ENCODE measurements around the gene NFIA. TPM values are rescaled to one million over a fixed set of nuclear protein-coding genes. Genes with fewer than 3 reads are reported as not detected.
A peak's percentile ranks its signal among the peaks of the same experiment; 100 is the strongest.

The NFIA gene
- total and polyA plus RNA-seq, 9 of the 15 experiments (the other 6 are each of a cell fraction or from before 2014, with no cell fraction given) = 5.3 to 24.9 (median 9.8) TPM

DNA sequence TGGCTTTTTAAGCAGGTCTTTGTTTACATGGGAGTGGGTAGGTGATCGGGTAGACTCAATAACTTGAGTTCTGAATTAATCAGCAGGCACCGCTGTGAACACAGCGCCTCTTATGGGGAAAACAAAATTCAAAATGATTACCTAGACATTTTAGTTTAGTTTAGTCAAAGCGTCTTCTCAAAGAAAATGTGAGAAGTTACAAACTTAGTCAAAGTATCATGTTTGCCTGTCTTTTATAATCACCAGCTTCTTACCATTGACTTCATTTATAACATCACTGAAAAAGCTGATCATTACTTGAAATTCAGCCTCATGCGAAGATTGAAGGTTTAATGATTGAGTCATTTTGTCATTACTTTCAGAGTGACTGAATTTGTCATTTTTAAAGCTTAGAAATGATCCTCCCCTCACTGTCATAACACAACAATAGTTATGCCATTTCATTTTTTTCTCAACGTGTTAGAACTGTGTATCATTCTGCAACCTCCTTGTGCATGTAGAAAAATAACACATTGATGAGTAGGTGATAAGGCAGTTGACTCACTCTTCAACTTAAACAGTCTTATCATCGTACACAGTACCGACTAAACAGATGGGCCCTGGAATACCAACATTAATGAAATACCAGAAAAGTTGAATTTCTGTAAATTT is 188.5 kb downstream of the NFIA start (continued):
- TF ChIP-seq SP1 (CRISPR knock-in tag; IDR thresholded peaks at IDR 0.05) (peak; percentile 30; the same call in 1 of the 2 replicates), THRAP3 (IDR thresholded peaks at IDR 0.05; ENCODE audit: borderline replicate concordance) (no peak), ZNF165 (CRISPR knock-in tag; IDR thresholded peaks at IDR 0.05; ENCODE audit: borderline replicate concordance) (no peak), ZBTB8A (IDR thresholded peaks at IDR 0.05; ENCODE audit: partially characterized antibody) (no peak), RAD51 (IDR thresholded peaks at IDR 0.05; ENCODE audit: borderline replicate concordance, low read depth) (no peak; the same call in 1 of the 2 replicates), CBX3 (IDR thresholded peaks at IDR 0.05; ENCODE audit: borderline replicate concordance in 1 of 2, low read length in 2 of 2) (peak in 1 of 2 experiments; percentile 64; a peak in 2 of 3 replicates), ZBTB49 (CRISPR knock-in tag; IDR thresholded peaks at IDR 0.05; ENCODE audit: borderline replicate concordance) (no peak), GATAD2A (IDR thresholded peaks at IDR 0.05) (no peak), ZNF384 (IDR thresholded peaks at IDR 0.05; ENCODE audit: low read depth, low read length) (peak; percentile 80), ATF1 (CRISPR knock-in tag; IDR thresholded peaks at IDR 0.05) (no peak), ATF1 (tag; IDR thresholded peaks at IDR 0.05) (peak; percentile 48), CC2D1A (IDR thresholded peaks at IDR 0.05) (0 out of 2 replicates have a peak, but pooled peaks have one; percentile 32), ZNF24 (IDR thresholded peaks at IDR 0.05) (0 out of 2 replicates have a peak, but pooled peaks have one; percentile 28), CHD4 (IDR thresholded peaks at IDR 0.05; ENCODE audit: insufficient read depth, insufficient replicate concordance, low read depth, low read length, poor library complexity, severe bottlenecking) (no peak), SETDB1 (IDR thresholded peaks at IDR 0.05; ENCODE audit: low read length) (no peak)
- TF ChIP-seq, protein P1, sequence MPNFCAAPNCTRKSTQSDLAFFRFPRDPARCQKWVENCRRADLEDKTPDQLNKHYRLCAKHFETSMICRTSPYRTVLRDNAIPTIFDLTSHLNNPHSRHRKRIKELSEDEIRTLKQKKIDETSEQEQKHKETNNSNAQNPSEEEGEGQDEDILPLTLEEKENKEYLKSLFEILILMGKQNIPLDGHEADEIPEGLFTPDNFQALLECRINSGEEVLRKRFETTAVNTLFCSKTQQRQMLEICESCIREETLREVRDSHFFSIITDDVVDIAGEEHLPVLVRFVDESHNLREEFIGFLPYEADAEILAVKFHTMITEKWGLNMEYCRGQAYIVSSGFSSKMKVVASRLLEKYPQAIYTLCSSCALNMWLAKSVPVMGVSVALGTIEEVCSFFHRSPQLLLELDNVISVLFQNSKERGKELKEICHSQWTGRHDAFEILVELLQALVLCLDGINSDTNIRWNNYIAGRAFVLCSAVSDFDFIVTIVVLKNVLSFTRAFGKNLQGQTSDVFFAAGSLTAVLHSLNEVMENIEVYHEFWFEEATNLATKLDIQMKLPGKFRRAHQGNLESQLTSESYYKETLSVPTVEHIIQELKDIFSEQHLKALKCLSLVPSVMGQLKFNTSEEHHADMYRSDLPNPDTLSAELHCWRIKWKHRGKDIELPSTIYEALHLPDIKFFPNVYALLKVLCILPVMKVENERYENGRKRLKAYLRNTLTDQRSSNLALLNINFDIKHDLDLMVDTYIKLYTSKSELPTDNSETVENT (CRISPR knock-in tag; IDR thresholded peaks at IDR 0.05) = no peak
- TF ChIP-seq, protein P2, sequence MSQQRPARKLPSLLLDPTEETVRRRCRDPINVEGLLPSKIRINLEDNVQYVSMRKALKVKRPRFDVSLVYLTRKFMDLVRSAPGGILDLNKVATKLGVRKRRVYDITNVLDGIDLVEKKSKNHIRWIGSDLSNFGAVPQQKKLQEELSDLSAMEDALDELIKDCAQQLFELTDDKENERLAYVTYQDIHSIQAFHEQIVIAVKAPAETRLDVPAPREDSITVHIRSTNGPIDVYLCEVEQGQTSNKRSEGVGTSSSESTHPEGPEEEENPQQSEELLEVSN (IDR thresholded peaks at IDR 0.05; ENCODE audit: borderline replicate concordance in 1 of 2, extremely low read depth in 1 of 2, insufficient read depth in 1 of 2, insufficient read length in 1 of 2, low read depth in 1 of 2, low read length in 1 of 2, poor library complexity in 1 of 2, severe bottlenecking in 1 of 2) = no peak
- TF ChIP-seq, protein P3, sequence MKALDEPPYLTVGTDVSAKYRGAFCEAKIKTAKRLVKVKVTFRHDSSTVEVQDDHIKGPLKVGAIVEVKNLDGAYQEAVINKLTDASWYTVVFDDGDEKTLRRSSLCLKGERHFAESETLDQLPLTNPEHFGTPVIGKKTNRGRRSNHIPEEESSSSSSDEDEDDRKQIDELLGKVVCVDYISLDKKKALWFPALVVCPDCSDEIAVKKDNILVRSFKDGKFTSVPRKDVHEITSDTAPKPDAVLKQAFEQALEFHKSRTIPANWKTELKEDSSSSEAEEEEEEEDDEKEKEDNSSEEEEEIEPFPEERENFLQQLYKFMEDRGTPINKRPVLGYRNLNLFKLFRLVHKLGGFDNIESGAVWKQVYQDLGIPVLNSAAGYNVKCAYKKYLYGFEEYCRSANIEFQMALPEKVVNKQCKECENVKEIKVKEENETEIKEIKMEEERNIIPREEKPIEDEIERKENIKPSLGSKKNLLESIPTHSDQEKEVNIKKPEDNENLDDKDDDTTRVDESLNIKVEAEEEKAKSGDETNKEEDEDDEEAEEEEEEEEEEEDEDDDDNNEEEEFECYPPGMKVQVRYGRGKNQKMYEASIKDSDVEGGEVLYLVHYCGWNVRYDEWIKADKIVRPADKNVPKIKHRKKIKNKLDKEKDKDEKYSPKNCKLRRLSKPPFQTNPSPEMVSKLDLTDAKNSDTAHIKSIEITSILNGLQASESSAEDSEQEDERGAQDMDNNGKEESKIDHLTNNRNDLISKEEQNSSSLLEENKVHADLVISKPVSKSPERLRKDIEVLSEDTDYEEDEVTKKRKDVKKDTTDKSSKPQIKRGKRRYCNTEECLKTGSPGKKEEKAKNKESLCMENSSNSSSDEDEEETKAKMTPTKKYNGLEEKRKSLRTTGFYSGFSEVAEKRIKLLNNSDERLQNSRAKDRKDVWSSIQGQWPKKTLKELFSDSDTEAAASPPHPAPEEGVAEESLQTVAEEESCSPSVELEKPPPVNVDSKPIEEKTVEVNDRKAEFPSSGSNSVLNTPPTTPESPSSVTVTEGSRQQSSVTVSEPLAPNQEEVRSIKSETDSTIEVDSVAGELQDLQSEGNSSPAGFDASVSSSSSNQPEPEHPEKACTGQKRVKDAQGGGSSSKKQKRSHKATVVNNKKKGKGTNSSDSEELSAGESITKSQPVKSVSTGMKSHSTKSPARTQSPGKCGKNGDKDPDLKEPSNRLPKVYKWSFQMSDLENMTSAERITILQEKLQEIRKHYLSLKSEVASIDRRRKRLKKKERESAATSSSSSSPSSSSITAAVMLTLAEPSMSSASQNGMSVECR (CRISPR knock-in tag; IDR thresholded peaks at IDR 0.05) = no peak
